Astrocyte of the cerebellum (primary cell): ENCODE data around the gene UTP20.

ENCODE experiments used
- DNase-seq: peaks from one replicate; pipeline ENCODE4 v3.0.0-alpha.2; 2011; ENCODE audit warnings: low read depth
- H3K4me3 ChIP-seq: 2 replicates; pipeline ENCODE4 v1.5.1; 2011; ENCODE audit warnings: mild to moderate bottlenecking, low read depth, low read length, moderate library complexity
- CTCF ChIP-seq: IDR thresholded peaks from 2 replicates; pipeline ENCODE4 v1.5.1; 2012; ENCODE audit warnings: low read length, low read depth, moderate library complexity, mild to moderate bottlenecking; ENCODE audit errors: missing control alignments
- in situ Hi-C: cut with HindIII; loops from 2 replicates; pipeline ENCODE4 v1.10.0; 2017; ENCODE audit warnings: low sequenced_read_pairs

The UTP20 gene

GRCh38 chr12:101243074-101243473, 36.8 kb upstream of the UTP20 start:
- in situ Hi-C loops = no loop called here
- no peak for TF ChIP-seq CTCF
- no peak overlapping the region for H3K4me3 ChIP-seq
- no peak for DNase-seq

GRCh38 chr12:101243616-101244015, 36.3 kb upstream of the UTP20 start:
- no peak for TF ChIP-seq CTCF
- in situ Hi-C loops = no loop called here
- no peak overlapping the region for H3K4me3 ChIP-seq
- DNase-seq = no peak

GRCh38 chr12:101256266-101256665, 23.6 kb upstream of the UTP20 start:
- in situ Hi-C loops = no loop called here
- TF ChIP-seq CTCF = no peak
- H3K4me3 ChIP-seq = no peak overlapping the region
- DNase-seq = no peak

- DNase-seq = no peak
- in situ Hi-C loops = no loop called here
- no peak overlapping the region for H3K4me3 ChIP-seq
- no peak for TF ChIP-seq CTCF
Observed at GRCh38 chr12:101257357-101257756, 22.5 kb upstream of the UTP20 start.

- DNase-seq = no peak
- in situ Hi-C loops = no loop called here
- no peak for TF ChIP-seq CTCF
- H3K4me3 ChIP-seq = no peak overlapping the region
Observed at GRCh38 chr12:101267111-101267510, 12.8 kb upstream of the UTP20 start.

- TF ChIP-seq CTCF = no peak
- DNase-seq = no peak
- in situ Hi-C loops = no loop called here
- H3K4me3 ChIP-seq = no peak overlapping the region
Observed at GRCh38 chr12:101276433-101276832, 3.5 kb upstream of the UTP20 start.

GRCh38 chr12:101277443-101277842, 2.5 kb upstream of the UTP20 start:
- DNase-seq = no peak
- TF ChIP-seq CTCF = no peak
- in situ Hi-C loops = no loop called here
- no peak overlapping the region for H3K4me3 ChIP-seq
